GM19025 (cell line): Measurements from ENCODE around the gene USP26.
"Not testable (repeated sequence)": the region's sequence is repeated elsewhere in the genome, so short reads cannot be mapped to it uniquely, and the experiment has no call there.

Experiments
- ATAC-seq: cut with Tn5 transposase; IDR thresholded peaks from one replicate; pipeline ENCODE4 v1.9.1; 2021; ENCODE audit warnings: mild to moderate bottlenecking, low read depth, moderate library complexity; ENCODE audit not compliant: unreplicated experiment

USP26 gene, protein sequence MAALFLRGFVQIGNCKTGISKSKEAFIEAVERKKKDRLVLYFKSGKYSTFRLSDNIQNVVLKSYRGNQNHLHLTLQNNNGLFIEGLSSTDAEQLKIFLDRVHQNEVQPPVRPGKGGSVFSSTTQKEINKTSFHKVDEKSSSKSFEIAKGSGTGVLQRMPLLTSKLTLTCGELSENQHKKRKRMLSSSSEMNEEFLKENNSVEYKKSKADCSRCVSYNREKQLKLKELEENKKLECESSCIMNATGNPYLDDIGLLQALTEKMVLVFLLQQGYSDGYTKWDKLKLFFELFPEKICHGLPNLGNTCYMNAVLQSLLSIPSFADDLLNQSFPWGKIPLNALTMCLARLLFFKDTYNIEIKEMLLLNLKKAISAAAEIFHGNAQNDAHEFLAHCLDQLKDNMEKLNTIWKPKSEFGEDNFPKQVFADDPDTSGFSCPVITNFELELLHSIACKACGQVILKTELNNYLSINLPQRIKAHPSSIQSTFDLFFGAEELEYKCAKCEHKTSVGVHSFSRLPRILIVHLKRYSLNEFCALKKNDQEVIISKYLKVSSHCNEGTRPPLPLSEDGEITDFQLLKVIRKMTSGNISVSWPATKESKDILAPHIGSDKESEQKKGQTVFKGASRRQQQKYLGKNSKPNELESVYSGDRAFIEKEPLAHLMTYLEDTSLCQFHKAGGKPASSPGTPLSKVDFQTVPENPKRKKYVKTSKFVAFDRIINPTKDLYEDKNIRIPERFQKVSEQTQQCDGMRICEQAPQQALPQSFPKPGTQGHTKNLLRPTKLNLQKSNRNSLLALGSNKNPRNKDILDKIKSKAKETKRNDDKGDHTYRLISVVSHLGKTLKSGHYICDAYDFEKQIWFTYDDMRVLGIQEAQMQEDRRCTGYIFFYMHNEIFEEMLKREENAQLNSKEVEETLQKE

DNA sequence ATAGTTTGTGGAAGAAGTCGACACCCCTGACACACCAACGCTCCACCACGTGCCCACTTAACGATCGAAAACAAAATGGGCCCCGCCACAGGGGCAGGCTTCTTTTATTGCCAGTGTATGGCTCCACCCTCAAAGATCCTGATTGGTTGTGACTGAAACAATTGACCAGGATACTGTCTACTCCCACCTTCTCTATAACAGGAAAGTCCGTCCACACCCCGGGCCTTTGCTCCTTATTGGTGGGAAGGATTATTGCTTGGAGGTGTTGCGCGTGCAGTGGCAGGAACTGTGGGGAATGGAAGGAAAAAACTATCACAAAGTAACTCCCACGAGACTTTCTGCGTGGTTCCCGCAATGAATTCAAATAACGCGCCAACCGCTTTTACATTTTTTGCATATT, at the start of gene USP26:
TSS of gene USP26 (minus strand) at position 79 of the 400 bp plus-strand sequence. CDS start 68,889 bp downstream, outside the sequence.
- no peak for ATAC-seq

DNA sequence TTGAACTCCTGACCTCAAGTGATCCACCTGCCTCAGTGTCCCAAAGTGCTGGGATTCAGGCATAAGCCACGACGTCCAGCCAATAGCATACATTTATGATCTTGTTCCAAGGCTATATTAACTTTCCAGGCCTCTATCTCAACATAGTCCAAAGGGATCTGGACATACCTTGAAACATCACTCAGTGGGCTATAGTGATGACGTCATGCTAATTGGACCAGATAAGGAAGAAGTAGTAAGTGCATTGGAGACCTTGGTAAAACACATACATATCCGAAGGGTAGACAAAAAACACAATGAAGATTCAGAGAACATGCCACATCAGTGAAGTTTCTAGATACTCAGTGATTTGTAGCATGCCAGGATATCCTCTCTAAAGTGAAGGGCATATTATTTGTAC, 37.4 kb upstream of the USP26 start:
- no peak for ATAC-seq

DNA sequence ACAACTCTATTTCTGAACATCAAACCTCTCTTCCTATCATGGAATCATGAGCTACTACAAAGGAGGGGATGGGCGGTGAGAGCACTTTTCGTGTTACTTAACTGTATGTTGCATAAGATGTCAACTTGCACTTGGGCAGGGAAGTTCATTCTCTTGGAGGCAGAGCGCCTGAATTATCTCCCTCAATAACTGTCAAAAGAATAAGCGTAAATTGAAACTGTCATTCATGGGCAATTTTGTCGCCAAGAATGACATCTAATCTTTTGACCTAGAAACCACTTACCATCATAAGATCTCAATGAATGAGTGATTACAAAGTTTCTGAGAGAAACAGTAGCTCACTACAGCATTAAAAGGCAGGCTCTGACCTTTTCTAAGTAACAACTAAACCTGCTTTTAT, 23.5 kb upstream of the USP26 start:
- ATAC-seq, result no peak

DNA sequence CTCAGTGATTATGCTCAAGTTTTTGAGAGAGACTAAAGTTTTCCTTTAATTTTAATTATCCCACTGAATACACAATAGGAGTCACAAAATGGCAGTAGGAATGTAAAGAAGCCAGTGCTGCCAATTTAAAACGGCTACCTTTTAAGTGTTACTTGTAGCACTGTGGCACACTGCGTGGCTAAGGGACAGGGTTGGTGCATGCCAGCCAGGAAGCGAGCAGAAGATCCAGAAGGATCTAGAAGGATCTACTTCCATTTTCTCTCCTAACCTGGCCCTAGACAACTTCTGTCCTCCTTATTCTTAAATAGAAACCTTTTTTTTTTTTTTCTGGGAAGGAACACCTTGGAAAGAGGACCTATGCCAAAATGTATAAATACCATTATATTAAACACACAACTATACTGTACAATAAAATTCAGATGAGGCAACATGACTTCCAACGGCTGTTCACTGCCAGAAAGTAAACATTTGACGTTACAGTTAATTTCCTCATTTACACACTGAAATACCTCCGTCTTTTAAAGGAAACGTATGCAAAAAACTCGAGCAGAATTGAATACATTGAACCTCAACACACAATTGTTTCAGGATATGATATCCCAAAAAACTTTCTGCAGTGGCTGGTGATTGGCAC, 2.7 kb downstream of the USP26 start:
- ATAC-seq, result no peak

DNA sequence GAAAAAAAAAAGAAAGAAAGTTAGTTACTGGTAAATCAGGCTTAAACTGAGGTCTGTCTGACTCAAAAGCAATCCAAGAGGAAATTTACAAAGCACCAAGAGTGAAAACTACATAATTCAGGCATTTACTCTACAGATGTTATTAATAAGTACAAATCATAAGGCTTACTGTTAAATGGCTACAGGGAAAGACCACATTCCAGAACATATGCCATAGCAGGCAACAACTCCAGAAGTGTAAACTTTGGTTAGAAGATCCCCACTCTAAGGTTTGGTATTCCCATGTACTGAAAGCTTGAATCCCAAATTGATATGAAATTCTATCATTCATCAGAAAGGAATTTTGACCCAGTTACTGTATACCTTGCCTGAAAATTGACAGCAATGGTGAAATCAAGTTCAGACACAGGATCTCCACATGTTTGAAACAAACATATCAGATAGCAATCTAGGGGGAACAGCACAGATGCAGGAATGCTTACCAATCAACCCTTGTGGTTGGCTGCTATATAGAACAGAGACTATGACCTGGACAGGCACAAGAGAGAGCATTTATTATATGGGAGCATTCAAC, 6.6 kb downstream of the USP26 start:
- ATAC-seq, result no peak

DNA sequence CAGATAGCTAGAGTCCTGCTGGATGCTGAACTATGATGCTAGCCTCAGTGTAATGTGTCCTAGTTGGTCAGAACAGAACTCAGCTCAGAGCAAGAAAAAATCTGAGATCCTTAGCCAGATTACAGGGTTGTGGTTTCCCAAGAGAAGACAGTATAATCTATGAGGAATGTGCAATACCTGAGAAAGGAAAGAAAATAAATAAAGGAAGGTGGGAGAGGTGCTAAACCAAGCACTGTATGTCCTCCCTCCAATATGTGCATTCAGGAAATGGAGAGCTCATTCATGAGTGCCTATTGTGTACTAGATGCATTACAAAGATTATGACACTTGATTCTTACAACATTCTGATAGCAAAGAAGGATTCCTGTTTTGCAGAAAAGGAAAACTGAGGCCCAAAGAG, 7.5 kb downstream of the USP26 start:
- no peak for ATAC-seq

DNA sequence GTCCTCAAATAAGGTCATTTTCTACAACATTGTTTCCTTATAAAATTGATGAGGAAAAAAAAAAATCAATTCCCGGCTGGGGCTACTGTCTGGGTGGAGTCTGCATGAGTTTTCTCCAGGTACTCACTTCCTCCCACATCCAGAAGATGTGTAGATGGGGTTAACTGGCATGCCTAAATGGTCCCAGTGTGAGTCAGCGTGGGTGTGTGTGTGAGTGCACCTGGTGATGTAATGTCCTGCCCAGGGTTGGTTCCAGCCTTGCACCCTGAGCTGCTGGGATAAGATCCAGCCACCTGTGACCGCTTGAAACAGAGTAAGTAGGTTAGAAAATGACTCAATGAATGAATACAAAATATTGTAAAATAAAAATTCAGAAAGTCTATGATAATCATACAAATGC, 11.1 kb downstream of the USP26 start:
- ATAC-seq, result no peak

DNA sequence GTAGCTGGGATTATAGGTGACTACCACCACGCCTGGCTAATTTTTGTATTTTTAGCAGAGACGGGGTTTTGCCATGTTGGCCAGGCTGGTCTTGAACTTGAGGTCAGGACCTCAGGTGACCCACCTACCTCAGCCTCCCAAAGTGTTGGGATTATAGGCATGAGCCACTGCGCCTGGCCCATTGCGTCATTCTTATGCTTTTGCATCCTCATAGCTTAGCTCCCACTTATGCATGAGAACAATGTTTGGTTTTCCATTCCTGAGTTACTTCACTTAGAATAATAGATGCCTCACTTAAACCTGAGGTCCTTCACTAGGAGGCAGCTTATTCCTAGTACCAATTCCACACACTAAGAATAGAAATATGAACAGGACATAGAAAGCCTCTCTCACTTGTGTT, 11.9 kb downstream of the USP26 start:
- not testable (repeated sequence) for ATAC-seq

DNA sequence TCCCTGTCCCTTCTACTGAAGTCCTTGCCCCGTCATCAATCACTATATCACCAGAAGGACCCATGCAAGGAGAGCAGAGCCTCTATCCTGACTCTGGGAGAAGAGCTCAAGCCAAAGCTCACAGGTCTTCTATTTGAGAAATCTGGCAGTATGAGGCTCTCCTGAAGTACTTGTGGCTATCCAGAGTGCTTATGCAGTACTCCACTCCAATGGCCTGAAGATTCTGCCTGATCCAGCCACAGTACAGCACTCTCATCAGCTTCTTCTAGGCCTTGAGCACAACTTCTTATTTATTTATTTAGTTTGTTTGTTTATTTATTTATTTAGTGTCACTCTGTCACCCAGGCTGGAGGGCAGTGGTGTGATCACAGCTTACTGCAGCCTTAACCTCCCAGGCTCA, 13.0 kb downstream of the USP26 start:
- no peak for ATAC-seq

DNA sequence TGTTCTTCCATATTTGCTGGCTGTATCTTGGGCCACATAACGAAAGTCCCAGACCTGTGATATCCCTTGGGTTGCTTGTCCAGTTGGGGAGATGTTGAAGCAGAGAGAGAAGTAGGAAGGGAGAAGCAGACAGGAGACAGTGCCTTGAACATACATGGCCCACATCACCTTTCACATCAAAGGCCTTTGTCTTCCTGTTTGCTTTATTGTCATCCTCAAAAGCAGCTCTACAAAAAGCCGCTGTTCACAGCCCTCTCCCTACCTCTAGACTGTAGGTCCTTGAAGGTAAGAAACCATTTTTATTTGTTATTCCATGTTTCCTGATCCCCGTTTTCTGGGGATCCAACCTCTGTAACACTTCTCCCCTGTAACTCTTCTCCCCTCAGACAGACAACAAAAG, 14.9 kb downstream of the USP26 start:
- no peak for ATAC-seq

DNA sequence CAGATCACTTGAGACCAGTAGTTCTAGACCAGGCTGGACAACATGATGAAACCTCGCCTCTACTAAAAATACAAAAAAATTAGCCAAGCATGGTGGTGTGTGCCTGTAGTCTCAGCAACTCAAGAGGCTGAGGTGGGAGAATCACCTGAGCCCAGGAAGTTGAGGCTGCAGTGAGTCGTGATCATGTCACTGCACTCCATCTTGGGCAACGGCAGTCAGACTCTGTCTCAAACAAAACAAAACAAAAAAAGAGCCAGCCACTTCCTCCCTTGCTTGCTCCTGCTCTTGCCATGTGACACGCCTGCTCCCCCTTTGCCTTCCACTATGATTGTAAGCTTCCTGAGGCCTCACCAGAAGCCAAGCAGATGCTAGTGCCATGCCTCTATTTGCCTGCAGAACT, 19.1 kb downstream of the USP26 start:
- ATAC-seq, result not testable (repeated sequence)

DNA sequence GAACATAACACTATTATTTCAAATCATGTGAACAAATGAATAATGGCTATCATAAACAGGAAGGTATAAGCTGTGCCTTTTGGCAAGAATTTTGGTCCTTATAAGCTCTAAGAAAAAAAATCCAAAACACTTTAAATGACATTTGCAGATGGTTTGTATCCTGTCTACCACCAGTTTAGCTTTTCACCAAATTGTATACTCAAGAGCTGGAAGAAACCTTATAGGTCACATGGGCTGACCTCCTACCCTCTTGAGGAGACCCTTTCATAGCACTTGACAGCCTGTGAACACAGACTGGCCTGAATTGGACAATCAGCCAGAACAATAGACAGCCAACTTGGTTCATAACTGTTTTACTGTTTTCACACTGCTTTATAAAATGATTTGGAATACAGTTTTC, 24.3 kb downstream of the USP26 start:
- ATAC-seq, result no peak

DNA sequence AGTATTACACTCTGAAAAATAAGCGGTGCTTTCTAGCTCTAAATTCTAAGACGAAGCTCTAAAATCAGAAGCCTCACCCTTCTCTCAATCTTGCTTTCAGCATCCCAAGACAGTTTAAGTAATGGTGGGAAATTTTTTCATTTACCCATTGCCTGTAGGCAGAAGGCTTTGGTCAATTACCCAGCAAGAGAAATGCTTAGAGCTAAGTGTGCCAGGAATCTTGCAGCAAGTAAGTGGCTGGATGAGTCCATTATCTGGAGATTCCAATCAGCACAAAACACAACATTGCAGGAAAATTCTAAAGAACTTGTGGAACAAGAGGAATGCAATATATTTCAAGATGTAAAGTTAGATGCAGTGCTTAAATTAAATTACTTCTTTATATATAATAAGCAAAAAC, 28.4 kb downstream of the USP26 start:
- no peak for ATAC-seq

DNA sequence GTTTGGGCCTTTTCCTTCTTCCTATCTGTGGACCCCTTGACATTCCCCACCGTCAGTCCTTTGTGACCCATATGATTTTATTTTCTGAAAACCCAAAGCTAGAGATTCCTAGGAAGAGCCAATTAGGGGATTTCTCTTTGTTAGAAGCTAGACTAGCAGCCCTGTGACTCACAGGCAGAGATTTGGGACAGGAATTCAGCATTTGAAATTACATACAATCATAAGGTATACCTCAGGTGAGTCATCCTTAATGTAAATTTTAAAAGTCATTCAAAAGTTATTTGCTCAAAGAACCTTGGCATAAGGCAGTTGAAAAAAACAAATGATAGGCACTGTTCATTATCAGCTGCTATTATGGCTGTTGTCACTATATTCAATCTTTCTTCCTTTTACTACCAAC, 40.6 kb downstream of the USP26 start:
- no peak for ATAC-seq

DNA sequence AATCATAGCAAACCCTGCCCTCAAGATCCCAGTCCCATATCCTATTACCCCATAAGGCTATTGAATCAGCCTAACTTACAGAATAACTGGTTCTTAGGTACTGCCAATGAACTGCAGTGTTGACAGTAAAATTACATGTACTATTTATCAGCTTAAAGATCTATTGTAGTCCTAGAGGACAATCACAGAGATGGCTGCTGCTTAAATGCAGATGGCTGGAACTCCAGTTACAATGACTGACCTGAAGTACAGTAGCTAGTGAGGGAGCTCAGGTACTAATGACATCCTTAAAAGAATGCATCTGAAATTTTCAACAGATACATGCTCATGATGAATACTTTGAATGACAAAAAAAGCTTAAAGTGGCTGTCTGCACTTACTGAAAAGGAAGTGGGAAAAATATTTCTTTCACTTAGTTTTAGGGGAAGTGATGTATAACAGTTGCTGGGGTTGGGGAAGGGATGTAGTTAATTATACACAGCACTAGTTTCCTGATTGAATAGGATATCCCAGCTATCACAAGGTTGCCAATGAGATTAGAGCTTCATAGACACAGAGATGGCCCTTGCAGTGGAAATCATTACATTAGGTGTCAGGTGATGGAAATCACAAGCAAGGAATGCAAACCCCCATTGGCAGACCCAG, 42.0 kb downstream of the USP26 start:
- no peak for ATAC-seq

DNA sequence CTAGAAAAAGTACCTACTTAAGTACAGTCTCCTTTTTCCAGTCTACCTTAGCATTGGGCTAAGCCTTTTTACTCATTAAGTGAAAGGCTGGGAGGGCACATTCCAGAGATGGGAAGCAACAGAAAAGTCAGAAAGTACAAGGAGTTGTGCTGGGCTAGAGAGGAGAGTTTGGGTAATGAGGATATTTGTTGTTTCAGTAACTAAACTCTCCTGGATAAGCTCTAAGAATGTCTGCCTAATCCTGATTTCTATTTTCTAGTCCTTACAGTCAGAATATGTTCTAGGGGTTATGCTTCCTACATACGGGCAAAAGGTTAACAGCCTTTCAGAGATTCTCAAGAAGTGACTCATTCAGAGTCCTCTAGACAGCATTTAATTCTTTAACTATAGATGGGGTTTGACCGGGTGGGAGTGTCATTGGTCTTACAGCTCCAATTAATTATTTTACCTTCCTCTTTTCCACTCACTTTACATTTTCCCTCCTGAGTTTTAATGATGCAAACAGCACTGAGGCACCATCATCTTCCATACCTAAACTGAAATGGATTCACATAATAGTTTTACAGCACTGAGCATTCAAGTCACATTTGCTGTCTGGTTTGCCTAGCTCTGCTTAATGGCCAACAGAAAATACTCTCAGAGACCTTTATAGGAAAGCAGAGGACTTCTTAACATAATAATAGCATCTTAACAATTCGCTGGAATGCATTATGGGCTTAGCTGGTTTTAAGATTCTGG, 42.9 kb downstream of the USP26 start:
- ATAC-seq, result no peak

DNA sequence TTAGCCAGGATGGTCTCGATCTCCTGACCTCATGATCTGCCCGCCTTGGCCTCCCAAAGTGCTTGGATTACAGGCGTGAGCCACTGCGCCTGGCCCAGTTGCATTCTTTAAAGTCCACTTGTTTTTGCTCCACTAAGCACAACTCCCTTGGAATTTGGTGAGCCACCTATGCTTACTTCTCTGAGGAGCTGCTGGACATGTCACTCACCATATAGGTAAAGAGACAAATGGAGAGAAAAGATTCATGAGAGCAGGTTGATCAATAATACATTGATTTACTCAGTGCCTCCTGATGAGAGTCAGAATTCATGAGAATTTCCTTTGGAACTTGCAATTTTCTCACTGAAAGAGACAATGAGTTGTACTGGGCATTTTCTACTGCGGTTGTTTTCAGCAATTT, 48.2 kb downstream of the USP26 start:
- ATAC-seq, result no peak

DNA sequence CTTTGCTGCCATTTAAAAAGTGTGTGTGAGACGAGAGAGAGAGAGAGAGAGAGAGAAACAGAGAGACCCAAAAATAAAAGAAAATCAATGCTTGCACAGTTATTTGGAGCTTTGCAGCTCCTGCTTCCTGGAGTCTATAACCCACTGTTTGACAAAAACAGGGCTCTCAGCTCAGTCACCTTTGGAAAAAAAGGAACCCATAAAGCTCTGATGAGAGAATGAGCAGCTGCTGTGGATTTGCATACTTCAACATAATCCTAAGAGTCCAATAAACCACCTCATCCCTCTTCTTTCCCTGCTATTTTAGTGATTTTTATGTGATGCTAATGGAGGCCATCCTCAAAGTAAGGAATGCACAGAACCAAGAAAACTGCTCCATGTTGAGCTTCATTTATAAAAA, 50.3 kb downstream of the USP26 start:
- ATAC-seq, result no peak

DNA sequence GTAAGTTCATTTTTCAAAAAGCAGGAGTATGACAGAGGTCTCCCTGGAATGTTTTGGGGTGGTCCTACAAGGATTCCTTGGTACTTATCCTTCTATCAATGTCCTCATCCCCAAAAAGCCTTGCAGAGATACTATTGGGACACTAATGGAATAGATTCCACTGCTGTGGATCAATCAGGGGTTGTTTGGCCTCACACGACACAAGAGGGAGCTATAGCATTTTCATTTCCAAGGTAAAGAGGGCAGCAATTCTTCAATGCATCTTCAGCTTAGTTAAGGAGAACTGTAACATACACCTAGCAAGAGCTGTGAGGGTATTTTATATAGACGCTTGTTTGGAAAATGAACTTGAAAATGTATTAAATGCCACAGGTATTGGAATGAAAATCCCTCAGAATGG, 50.9 kb downstream of the USP26 start:
- no peak for ATAC-seq
